OCI-LY7 (cell line): ENCODE measurements around the gene CEP112. TPM values are rescaled to one million over a fixed set of nuclear protein-coding genes. Genes with fewer than 3 reads are reported as not detected.

Source experiments
- total RNA-seq, 2 experiments: library from RNA; depleted of rRNA in 1 of 2; stranded (reverse); fragments of >200 nt in 1 of 2; shearing (Covaris generic) in 1 of 2; gene quantifications; 2 replicates each; pipeline ENCODE4 v1.2.3, GENCODE V29; 2014 to 2022

Gene CEP112
- total RNA-seq, 2 experiments from 2014 or later = 2.7 to 6.9 TPM

Other genes with a start within 250 kb of the CEP112 start
- gene APOH, start 37.3 kb upstream of the CEP112 start, total RNA-seq (2014; rRNA removed; shearing (Covaris generic)) = not detected in 2 replicates
- gene APOH, start 37.3 kb upstream of the CEP112 start, total RNA-seq (2022) = not detected in 2 replicates
- 5.2 and 6.6 TPM in 2 replicates for gene PRKCA, start 110.5 kb upstream of the CEP112 start, total RNA-seq (2014; rRNA removed; shearing (Covaris generic))
- 31.3 and 32.1 TPM in 2 replicates for gene PRKCA, start 110.5 kb upstream of the CEP112 start, total RNA-seq (2022)